ENCODE results near the gene PTPN6.
"Not testable (repeated sequence)": the region's sequence is repeated elsewhere in the genome, so short reads cannot be mapped to it uniquely, and the experiment has no call there.

The PTPN6 gene

GRCh38 chr12:6950811-6951540, at the start of gene PTPN6:
Gene PTPN6 (plus strand): TSS chr12:6951356. CDS start chr12:6951513, 157 bp downstream.
- no peak for DNase-seq (ENCODE audit: low spot score)

- DNase-seq (ENCODE audit: low spot score): no peak
These were observed 48.7 kb upstream of the PTPN6 start for GRCh38 chr12:6902448-6902847.

- DNase-seq (ENCODE audit: low spot score): no peak
These were observed 47.4 kb upstream of the PTPN6 start for GRCh38 chr12:6903722-6904121.

GRCh38 chr12:6904280-6905276, 46.6 kb upstream of the PTPN6 start, which contains the start of gene LRRC23:
Gene LRRC23 (plus strand): TSS chr12:6904822. CDS start chr12:6905634, 812 bp downstream.
- DNase-seq (ENCODE audit: low spot score): peak; percentile 97

GRCh38 chr12:6905414-6906040, 45.6 kb upstream of the PTPN6 start:
- DNase-seq (ENCODE audit: low spot score): no peak

- not testable (repeated sequence) for DNase-seq (ENCODE audit: low spot score)
These were observed 43.0 kb upstream of the PTPN6 start for GRCh38 chr12:6908141-6908540.

- DNase-seq (ENCODE audit: low spot score): no peak
These were observed 41.6 kb upstream of the PTPN6 start for GRCh38 chr12:6909421-6910145.

GRCh38 chr12:6912164-6912935, 38.8 kb upstream of the PTPN6 start:
- DNase-seq (ENCODE audit: low spot score): no peak

- peak; percentile 62 for DNase-seq (ENCODE audit: low spot score)
These were observed 36.8 kb upstream of the PTPN6 start, which contains the start of gene ENO2 for GRCh38 chr12:6914246-6914946. Gene ENO2 (plus strand): TSS chr12:6914580. CDS start chr12:6915833, 1,253 bp downstream.

GRCh38 chr12:6914947-6915788, 36.0 kb upstream of the PTPN6 start:
- no peak for DNase-seq (ENCODE audit: low spot score)

- DNase-seq (ENCODE audit: low spot score): no peak
These were observed 35.3 kb upstream of the PTPN6 start for GRCh38 chr12:6915789-6916285.

GRCh38 chr12:6916426-6917200, 34.5 kb upstream of the PTPN6 start:
- no peak for DNase-seq (ENCODE audit: low spot score)

GRCh38 chr12:6917491-6918231, 33.5 kb upstream of the PTPN6 start:
- DNase-seq (ENCODE audit: low spot score): no peak

- no peak for DNase-seq (ENCODE audit: low spot score)
These were observed 31.6 kb upstream of the PTPN6 start for GRCh38 chr12:6919588-6919987.

GRCh38 chr12:6921539-6921938, 29.6 kb upstream of the PTPN6 start:
- DNase-seq (ENCODE audit: low spot score): no peak

GRCh38 chr12:6921996-6922946, 28.9 kb upstream of the PTPN6 start:
- no peak for DNase-seq (ENCODE audit: low spot score)
